Osteocyte (in vitro differentiated cells): ENCODE results near the gene PDE3B. TPM values are rescaled to one million over a fixed set of nuclear protein-coding genes. Genes with fewer than 3 reads are reported as not detected.
"Not testable (repeated sequence)": the region's sequence is repeated elsewhere in the genome, so short reads cannot be mapped to it uniquely, and the experiment has no call there.

Experiments
- DNase-seq: peaks from one replicate; pipeline ENCODE4 v3.0.0; 2021; ENCODE audit warnings: mixed read lengths; ENCODE audit not compliant: unreplicated experiment; ENCODE audit errors: extremely low spot score
- H3K27ac Mint-ChIP-seq: one replicate; pipeline ENCODE4 v1.8.0; 2021; ENCODE audit warnings: mild to moderate bottlenecking, mixed read lengths; ENCODE audit not compliant: unreplicated experiment
- H3K27me3 Mint-ChIP-seq: one replicate; pipeline ENCODE4 v1.8.0; 2021; ENCODE audit warnings: mixed read lengths; ENCODE audit not compliant: unreplicated experiment
- H3K36me3 Mint-ChIP-seq: one replicate; pipeline ENCODE4 v1.8.0; 2021; ENCODE audit warnings: mixed read lengths; ENCODE audit not compliant: unreplicated experiment
- H3K4me1 Mint-ChIP-seq: one replicate; pipeline ENCODE4 v1.8.0; 2021; ENCODE audit warnings: mixed read lengths; ENCODE audit not compliant: unreplicated experiment
- H3K4me3 Mint-ChIP-seq: one replicate; pipeline ENCODE4 v1.8.0; 2021; ENCODE audit warnings: mild to moderate bottlenecking, moderate library complexity, mixed read lengths; ENCODE audit not compliant: unreplicated experiment
- H3K9me3 Mint-ChIP-seq: one replicate; pipeline ENCODE4 v1.8.0; 2021; ENCODE audit warnings: mixed read lengths; ENCODE audit not compliant: unreplicated experiment
- long read RNA-seq: library from polyadenylated mRNA; unstranded; transcript quantifications from one replicate; pipeline ENCODE4 v2.0.0, GENCODE V29; 2021
- total RNA-seq: library from RNA; stranded (reverse); gene quantifications from 2 replicates; pipeline ENCODE4 v1.2.1, GENCODE V29; 2021
- TF ChIP-seq, protein P1 (sequence below): fragments of 200-600 bp; sonication (generic); IDR thresholded peaks from 2 replicates; pipeline ENCODE4 v1.5.0; 2021; ENCODE audit warnings: antibody characterized with exemption, mild to moderate bottlenecking, moderate library complexity

Gene PDE3B
- 0.08 and 0.16 TPM in 2 replicates for total RNA-seq
- long read RNA-seq, full-length matches to known transcripts = 1 of 1 reads
- long read RNA-seq, partial matches to known transcripts = 0 of 1 reads
- long read RNA-seq, other reads (novel, unspliced or antisense) = 0 of 1 reads

DNA sequence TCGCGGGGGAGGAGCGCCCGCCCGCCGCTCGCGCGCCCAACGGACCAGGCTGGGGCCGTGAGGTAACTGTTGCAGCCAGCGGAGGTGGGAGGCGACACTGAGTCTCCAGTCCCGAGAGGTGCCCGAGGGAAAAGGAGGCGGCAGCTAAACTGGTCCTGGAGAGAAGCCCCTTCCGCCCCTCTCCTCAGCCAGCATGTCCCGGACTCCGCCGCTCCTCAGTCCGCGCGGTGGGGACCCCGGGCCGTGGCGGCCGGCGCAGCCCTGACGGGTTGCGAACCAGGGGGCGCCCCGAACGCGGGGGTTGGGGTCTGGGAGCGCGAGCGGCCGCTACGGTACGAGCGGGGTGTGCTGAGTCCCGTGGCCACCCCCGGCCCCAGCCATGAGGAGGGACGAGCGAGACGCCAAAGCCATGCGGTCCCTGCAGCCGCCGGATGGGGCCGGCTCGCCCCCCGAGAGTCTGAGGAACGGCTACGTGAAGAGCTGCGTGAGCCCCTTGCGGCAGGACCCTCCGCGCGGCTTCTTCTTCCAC lies at the start of gene PDE3B:
PDE3B (plus strand) TSS at position 108 of the 529 bp plus-strand sequence; CDS start at position 380, 272 bp downstream.
- peak within 1 kb of the TSS; percentile 68 for H3K4me3 Mint-ChIP-seq
- H3K27ac Mint-ChIP-seq = no peak within 1 kb of the TSS
- H3K27me3 Mint-ChIP-seq = peaks cover 51% of the 10 kb centered on the region
- no peaks in the 10 kb centered on the region for H3K36me3 Mint-ChIP-seq
- H3K9me3 Mint-ChIP-seq = no peaks in the 10 kb centered on the region
- DNase-seq = no peak
- TF ChIP-seq, protein P1, sequence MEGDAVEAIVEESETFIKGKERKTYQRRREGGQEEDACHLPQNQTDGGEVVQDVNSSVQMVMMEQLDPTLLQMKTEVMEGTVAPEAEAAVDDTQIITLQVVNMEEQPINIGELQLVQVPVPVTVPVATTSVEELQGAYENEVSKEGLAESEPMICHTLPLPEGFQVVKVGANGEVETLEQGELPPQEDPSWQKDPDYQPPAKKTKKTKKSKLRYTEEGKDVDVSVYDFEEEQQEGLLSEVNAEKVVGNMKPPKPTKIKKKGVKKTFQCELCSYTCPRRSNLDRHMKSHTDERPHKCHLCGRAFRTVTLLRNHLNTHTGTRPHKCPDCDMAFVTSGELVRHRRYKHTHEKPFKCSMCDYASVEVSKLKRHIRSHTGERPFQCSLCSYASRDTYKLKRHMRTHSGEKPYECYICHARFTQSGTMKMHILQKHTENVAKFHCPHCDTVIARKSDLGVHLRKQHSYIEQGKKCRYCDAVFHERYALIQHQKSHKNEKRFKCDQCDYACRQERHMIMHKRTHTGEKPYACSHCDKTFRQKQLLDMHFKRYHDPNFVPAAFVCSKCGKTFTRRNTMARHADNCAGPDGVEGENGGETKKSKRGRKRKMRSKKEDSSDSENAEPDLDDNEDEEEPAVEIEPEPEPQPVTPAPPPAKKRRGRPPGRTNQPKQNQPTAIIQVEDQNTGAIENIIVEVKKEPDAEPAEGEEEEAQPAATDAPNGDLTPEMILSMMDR = no peak
- H3K4me1 Mint-ChIP-seq = peaks cover 6% of the 10 kb centered on the region

DNA sequence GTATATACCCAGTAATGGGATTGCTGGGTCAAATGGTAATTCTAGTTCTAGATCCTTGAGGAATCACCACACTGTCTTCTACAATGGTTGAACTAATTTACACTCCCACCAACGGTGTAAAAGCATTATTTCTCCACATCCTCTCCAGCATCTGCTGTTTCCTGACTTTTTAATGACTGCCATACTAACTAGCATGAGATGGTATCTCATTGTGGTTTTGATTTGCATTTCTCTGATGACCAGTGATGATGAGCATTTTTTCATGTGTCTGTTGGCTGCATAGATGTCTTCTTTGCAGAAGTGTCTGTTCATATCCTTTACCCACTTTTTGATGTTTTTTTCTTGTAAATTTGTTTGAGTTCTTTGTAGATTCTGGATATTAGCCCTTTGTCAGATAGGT lies 48.3 kb upstream of the PDE3B start:
- not testable (repeated sequence) for H3K4me3 Mint-ChIP-seq, DNase-seq, H3K9me3 Mint-ChIP-seq, H3K4me1 Mint-ChIP-seq, H3K27me3 Mint-ChIP-seq, H3K36me3 Mint-ChIP-seq, H3K27ac Mint-ChIP-seq

DNA sequence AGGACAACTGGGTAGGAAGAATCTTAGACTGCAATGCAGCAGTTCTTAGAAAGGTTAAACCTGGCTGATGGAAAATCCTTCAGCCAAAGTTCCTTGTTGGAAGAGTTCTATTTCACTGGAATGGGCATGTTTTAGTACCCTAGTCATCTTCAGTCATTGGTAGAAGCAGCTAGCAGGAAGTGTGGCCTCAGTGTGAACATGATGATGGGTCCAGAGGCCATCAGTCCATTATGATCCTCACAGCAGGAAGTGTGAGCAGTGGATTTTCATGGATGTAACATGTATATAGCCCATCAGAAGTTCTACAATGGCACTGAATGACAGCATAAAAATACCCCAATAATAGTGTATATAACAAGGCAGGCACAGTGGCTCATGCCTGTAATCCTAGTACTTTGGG lies 35.9 kb upstream of the PDE3B start:
- H3K4me1 Mint-ChIP-seq = no peaks in the 10 kb centered on the region
- H3K4me3 Mint-ChIP-seq = no peak overlapping the region
- H3K9me3 Mint-ChIP-seq = no peaks in the 10 kb centered on the region
- TF ChIP-seq, protein P1 = no peak
- H3K27ac Mint-ChIP-seq = no peak overlapping the region
- peaks cover 10% of the 10 kb centered on the region for H3K27me3 Mint-ChIP-seq
- no peak for DNase-seq
- no peaks in the 10 kb centered on the region for H3K36me3 Mint-ChIP-seq

DNA sequence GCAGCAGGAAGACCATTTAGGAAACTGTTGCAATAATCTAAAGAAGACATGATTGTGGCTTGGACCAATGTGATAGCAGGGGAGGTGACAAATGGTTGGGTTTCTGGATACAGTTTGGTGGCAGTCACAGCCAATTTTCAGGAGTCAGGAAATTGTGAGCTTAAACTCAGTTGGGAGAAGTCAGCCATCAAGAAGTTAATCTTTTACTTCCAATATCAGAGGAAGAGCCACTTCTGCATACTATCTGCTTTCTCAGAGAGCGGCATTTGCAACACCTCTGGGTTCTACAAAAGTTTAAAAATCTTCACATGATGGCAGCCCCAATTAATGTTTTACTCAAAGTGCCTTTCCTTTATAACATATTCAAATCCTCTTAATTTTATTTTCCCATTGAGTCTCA lies 33.7 kb upstream of the PDE3B start:
- peaks cover 12% of the 10 kb centered on the region for H3K27me3 Mint-ChIP-seq

DNA sequence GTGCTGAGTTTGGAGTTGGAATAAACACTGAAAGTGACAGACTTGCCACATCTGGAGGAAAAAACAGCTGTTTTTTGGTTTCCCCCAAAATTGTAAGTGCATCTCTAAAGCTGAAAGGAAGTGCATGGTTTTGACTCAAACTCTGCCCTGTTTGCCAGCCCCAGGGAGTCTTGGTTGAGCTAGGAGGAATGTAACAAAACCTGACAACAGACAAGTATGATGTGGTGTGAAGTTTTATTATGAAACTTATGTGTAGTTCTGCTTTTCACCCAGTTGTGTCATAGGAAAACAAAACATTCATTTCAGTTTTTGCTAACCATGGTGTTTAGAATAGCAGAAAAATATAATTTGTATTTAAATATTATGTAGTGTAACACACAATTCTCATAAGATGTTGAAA lies 31.7 kb upstream of the PDE3B start:
- Mint-ChIP-seq H3K27me3 (peaks cover 12% of the 10 kb centered on the region), H3K27ac (no peak overlapping the region), H3K4me3 (no peak overlapping the region), H3K36me3 (no peaks in the 10 kb centered on the region), H3K4me1 (no peaks in the 10 kb centered on the region), H3K9me3 (no peaks in the 10 kb centered on the region)
- TF ChIP-seq, protein P1 = no peak
- DNase-seq = no peak

More for the DNA sequence above, 33.7 kb upstream of the PDE3B start:
- DNase-seq = no peak
- no peak overlapping the region for H3K27ac Mint-ChIP-seq
- no peaks in the 10 kb centered on the region for H3K9me3 Mint-ChIP-seq
- no peaks in the 10 kb centered on the region for H3K4me1 Mint-ChIP-seq
- H3K4me3 Mint-ChIP-seq = no peak overlapping the region
- TF ChIP-seq, protein P1 = no peak
- no peaks in the 10 kb centered on the region for H3K36me3 Mint-ChIP-seq
